EL (cell line): ENCODE measurements around the gene REEP1.
"Not testable (repeated sequence)": the region's sequence is repeated elsewhere in the genome, so short reads cannot be mapped to it uniquely, and the experiment has no call there.

Experiments
- DNase-seq: peaks from one replicate; pipeline ENCODE4 v3.0.0-alpha.2; 2016

REEP1 gene

DNA sequence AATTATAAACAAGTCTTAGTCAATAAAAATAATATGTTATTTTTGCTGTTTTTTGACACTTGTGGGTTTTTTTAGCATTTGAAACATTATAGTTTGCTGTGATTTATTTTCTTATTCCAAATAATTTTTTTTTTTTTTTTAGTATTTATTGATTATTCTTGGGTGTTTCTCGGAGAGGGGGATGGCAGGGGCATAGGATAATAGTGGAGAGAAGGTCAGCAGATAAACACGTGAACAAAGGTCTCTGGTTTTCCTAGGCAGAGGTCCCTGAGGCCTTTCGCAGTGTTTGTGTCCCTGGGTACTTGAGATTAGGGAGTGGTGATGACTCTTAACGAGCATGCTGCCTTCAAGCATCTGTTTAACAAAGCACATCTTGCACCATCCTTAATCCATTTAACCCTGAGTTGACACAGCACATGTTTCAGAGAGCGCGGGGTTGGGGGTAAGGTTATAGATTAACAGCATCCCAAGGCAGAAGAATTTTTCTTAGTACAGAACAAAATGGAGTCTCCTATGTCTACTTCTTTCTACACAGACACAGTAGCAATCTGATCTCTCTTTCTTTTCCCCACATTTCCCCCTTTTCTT, 8.5 kb upstream of the REEP1 start:
- not testable (repeated sequence) for DNase-seq

- DNase-seq = no peak
Measured at GRCh38 chr2:86344404-86344803, 7.0 kb upstream of the REEP1 start.

DNA sequence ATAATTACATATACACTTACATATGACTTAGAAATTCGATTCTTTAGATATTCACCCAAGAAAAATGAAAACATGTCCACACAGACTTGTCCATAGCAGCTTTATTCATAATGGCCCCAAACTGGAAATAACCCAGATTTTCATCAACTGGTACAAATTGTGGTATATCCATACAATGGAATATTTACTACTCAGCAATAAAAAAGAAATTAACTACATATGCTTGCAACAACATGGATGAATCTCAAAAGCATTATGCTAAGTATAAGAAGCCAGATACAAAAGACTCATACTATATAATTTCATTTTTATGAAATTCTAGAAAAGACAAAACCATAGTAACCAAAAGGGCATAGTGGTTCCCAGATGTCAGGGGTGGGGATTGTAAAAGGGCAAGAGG, 5.1 kb upstream of the REEP1 start:
- DNase-seq = no peak

GRCh38 chr2:86341470-86341869, 4.0 kb upstream of the REEP1 start:
- DNase-seq = no peak

- DNase-seq = no peak
Measured at GRCh38 chr2:86338778-86339295, 1.4 kb upstream of the REEP1 start.

GRCh38 chr2:86336675-86337243, 667 bp downstream of the REEP1 start:
- no peak for DNase-seq

GRCh38 chr2:86335865-86336674, 1.4 kb downstream of the REEP1 start:
- no peak for DNase-seq

GRCh38 chr2:86333378-86333777, 4.0 kb downstream of the REEP1 start:
- no peak for DNase-seq

- no peak for DNase-seq
Measured at GRCh38 chr2:86332654-86333053, 4.8 kb downstream of the REEP1 start.

DNA sequence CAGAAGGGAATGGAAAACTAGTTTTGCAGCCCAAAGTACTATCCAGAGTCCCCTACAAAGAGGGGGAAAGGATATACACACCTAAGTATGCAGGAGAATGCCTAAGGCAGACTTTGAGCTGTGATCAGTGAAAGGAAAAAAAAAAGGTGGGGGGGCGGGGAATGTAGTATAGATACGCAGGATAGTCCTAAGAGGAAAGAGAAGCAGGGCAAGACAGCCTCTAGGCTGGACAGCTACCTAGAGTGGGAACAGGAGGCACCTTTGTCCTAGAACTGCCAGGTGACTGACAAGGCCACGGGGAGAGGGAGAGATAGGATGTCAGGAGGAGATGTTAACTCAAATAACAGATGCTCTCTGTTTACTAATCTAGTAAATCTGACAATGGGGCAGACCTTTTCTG, 6.0 kb downstream of the REEP1 start:
- no peak for DNase-seq

DNA sequence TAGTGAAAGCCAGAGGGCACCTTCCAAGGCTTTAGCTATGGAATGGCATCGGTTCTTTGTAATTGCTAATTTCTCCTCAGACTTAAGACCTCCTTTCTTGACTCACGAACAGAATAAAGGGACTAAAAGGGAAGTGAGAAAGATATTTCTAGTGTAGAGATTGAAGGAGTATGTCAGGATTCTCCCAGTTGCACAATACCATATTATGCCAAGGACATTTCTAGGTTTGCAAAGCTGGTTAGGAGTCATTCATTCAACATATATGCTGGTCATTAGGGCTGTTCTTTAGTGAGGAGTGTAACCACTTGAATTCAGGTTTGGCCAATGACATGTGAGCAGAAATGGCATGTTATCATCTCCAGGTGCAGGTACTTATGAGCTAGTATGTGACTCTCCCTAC, 7.4 kb downstream of the REEP1 start:
- no peak for DNase-seq

- no peak for DNase-seq
Measured at GRCh38 chr2:86323273-86324021, 14.0 kb downstream of the REEP1 start.

GRCh38 chr2:86319700-86320580, 17.5 kb downstream of the REEP1 start:
- no peak for DNase-seq

DNA sequence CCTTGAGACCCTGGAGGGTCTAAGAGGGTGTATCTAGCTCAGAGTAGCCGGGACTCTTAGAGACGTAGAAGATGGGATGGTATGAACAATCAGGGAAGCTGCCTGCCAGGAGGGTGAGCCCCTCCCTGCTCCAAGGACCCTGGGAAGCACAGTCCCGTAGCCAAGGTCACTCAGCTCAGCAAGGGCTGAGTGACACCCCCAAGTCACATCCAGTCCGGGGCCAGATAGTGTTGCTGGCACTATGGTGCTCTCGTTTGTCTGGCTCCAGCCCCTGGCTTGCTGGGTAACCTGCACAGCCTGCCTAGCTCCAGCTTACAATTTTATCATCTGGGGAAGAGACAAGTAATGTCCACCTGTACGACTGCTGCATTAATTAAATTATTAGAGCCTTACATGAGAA, 22.3 kb downstream of the REEP1 start:
- no peak for DNase-seq

- DNase-seq = no peak
Measured at GRCh38 chr2:86314125-86314524, 23.3 kb downstream of the REEP1 start.

DNA sequence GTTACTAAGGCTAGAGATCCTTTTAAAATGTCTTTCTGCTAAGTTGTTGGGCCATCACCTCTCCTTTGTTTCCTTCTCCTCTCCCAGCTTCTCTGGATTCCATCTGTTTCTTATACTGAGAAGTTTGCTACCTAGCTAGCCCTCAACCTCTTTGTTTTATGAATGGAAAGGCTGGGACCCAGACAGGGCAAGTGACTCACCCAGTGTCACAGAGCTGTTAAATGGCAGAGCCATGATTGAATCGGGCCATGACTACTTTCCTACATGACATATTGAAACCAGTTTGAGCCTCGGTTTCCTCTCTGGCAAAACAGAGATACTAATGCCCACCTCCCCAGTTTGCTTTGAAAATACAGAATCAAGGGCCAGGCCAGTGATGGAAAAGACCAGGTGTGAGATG, 24.1 kb downstream of the REEP1 start:
- DNase-seq = no peak

DNA sequence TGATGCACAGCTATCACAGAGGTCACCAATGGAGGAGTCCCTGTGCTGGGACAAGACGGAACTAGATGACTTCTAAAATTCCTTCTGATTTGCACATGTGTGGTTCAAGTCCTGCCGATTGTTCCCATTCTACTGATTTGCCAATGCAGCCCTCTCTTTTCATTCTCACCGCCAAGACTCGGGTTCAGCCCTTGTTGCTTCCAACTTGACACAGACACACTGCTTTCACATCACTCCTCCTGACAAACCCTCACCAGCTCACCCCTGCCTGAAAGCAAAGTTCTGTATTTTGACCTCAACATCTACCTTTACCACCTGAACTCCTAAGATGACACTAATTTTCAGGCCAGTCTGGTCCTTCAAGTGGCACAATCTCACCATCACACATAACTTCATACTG, 25.5 kb downstream of the REEP1 start:
- no peak for DNase-seq

DNA sequence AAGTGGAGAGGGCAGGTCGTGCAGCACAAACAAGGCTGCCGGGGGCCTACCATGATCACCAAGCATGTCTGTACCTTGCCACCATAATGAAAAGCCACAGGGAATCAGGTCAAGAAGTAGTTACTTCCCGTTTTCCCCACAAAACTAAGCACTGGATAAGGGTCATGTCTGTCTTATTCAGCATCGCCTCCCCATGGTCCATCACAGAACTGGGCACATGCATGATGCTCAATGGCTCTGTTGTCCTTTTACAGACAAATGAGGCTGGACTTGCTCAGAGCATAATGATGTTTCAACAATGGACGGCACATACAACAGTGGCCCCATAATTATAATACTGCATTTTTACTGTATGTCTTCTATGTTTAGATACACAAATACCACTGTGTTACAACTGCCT, 27.5 kb downstream of the REEP1 start:
- DNase-seq = no peak

GRCh38 chr2:86308984-86309695, 28.3 kb downstream of the REEP1 start:
- no peak for DNase-seq

DNA sequence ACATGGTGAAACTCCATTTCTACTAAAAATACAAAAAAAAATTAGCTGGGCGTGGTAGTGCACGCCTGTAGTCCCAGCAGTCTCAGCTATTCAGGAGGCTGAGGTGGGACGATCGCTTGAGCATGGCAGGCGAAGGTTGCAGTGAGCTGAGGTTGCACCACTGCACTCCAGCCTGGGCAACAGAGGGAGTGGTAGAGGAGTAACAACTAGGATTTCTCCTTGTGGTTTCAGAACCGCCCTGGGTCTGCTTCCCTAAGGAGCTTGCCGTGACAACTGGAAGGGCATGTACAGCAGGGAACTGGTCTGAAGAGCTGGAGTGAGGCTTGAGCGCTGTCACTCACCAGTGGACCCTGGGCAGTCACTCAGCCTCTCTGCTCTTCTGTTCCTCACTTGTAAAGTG, 29.1 kb downstream of the REEP1 start:
- no peak for DNase-seq

GRCh38 chr2:86307431-86307830, 30.0 kb downstream of the REEP1 start:
- DNase-seq = no peak

DNA sequence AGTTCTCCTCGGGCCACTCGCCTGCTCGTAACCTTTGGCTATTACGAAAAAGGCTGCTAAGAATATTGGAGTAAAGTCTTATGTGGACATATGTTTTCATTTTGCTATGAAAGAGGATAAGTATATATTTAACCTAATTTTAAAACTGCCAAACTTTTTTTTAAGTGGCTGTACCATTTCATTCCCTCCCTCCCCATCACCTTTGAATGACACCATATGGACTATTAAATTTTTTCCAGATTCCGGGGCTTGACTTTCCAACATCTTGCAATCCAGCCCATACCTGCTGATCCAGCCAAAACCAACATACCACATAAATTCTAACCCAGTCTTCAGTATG, 31.5 kb downstream of the REEP1 start:
- no peak for DNase-seq
